Epithelial cell of esophagus (primary cell): ENCODE results near the gene PGAM2.

ENCODE experiments used
- DNase-seq: peaks from one replicate; pipeline ENCODE4 v3.0.0; 2010; ENCODE audit warnings: low read depth
- H3K4me3 ChIP-seq: 2 replicates; pipeline ENCODE4 v1.5.1; 2011; ENCODE audit warnings: mild to moderate bottlenecking, low read length, control low read depth
- CTCF ChIP-seq: IDR thresholded peaks from 2 replicates; pipeline ENCODE4 v1.5.1; 2011; ENCODE audit warnings: low read depth, mild to moderate bottlenecking, low read length, control low read depth, inconsistent platforms; ENCODE audit not compliant: insufficient read depth; ENCODE audit errors: missing control alignments

PGAM2 gene

GRCh38 chr7:44063547-44063893, 1.8 kb downstream of the PGAM2 start:
- H3K4me3 ChIP-seq, result no peak overlapping the region
- TF ChIP-seq CTCF, result no peak
- DNase-seq, result no peak

GRCh38 chr7:44062903-44063295, 2.5 kb downstream of the PGAM2 start:
- H3K4me3 ChIP-seq, result no peak overlapping the region
- no peak for TF ChIP-seq CTCF
- DNase-seq, result no peak

- H3K4me3 ChIP-seq, result no peak overlapping the region
These were observed 3.0 kb downstream of the PGAM2 start for GRCh38 chr7:44062180-44062902.

DNA sequence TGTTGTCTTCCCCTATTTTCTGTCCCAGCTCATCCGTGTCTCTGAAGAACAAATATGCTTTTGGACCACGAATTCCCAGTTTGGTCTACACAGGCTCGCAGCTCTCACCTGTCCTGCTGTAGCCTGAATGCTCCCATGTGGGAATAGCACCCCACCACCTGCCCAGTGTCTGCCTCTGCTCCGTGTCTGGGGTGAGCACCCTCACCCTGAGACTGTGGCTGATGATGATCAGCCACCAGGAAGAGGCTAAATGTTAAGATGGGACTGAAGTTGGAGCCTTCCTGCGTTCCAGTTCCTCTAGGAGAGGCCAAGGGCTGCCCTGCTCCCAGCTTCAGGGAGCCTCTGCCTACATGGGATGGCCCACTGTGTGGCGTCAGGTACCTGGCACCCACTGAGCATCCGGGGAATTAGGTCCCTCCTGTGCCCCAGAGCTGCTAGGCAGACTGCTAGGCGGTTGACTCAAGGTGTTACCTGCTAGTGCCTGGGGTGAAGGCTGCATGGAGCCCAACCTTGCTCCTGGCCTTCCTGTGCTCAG, 3.7 kb downstream of the PGAM2 start:
- H3K4me3 ChIP-seq, result no peak overlapping the region
- DNase-seq, result no peak
- no peak for TF ChIP-seq CTCF

More at GRCh38 chr7:44062180-44062902, 3.0 kb downstream of the PGAM2 start:
- TF ChIP-seq CTCF, result no peak
- no peak for DNase-seq

DNA sequence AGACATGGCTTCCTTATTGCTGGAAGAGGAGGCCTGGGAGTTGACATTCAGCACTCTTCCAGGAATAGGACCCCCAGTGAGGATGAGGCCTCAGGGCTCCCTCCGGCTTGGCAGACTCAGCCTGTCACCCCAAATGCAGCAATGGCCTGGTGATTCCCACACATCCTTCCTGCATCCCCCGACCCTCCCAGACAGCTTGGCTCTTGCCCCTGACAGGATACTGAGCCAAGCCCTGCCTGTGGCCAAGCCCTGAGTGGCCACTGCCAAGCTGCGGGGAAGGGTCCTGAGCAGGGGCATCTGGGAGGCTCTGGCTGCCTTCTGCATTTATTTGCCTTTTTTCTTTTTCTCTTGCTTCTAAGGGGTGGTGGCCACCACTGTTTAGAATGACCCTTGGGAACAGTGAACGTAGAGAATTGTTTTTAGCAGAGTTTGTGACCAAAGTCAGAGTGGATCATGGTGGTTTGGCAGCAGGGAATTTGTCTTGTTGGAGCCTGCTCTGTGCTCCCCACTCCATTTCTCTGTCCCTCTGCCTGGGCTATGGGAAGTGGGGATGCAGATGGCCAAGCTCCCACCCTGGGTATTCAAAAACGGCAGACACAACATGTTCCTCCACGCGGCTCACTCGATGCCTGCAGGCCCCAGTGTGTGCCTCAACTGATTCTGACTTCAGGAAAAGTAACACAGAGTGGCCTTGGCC, 4.3 kb downstream of the PGAM2 start:
- H3K4me3 ChIP-seq, result no peak overlapping the region
- DNase-seq, result no peak
- no peak for TF ChIP-seq CTCF

DNA sequence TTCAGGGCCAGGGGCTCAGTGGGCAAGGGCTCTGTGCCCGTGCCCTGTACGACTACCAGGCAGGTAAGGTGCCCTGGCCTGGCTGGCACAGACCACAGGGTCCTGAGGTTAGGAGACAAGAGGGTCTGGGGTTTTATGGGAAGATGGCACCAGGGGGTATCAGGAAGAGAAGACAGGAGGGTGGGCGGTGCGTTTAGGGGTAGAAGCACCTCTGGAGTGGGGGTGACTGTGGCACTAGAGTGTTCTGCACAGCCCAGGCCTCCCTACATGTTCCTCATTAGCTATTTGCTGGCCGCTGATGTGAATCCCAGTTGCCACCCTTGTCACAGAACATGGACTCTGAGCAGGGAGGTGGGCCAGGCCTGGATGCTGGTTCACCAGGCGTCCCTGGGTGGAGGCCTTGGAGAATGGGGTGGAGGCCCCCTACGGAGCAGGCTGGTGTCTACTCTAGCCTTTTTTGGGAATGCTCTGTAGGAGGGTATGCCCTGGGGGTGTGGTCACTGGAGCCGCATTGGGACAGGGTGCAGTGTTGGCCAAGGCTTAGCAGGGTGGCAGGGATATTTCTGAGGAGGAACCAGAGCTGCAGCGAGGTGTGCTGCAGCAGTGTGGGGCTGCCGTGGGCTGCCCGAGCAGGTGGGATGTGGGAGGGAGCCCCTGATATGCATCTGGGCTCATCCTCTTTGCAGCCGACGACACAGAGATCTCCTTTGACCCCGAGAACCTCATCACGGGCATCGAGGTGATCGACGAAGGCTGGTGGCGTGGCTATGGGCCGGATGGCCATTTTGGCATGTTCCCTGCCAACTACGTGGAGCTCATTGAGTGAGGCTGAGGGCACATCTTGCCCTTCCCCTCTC, 5.0 kb downstream of the PGAM2 start:
- no peak for DNase-seq
- TF ChIP-seq CTCF, result no peak
- no peak overlapping the region for H3K4me3 ChIP-seq
